HPDE6-E6E7 (cell line): ENCODE measurements around the gene NCK2.

ENCODE experiments used
- DNase-seq: peaks from one replicate; pipeline ENCODE4 v3.0.0; 2011; ENCODE audit warnings: missing footprints; ENCODE audit errors: extremely low spot score

The NCK2 gene

GRCh38 chr2:105812180-105813044 lies 67.7 kb downstream of the NCK2 start:
- no peak for DNase-seq

DNA sequence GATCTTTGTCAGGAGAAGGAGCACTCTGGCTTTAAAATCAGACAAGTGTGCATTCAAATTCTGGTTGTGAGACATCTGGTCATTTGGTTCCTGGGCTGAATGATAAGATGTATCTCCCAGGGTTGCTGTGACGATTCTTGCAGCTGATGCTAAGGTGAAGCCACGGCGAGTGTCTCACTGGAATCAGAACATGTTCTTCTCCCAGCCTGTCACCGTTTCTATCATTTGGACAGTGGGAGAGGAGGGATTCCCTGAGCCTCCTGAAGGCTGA lies 68.3 kb downstream of the NCK2 start:
- DNase-seq = no peak

GRCh38 chr2:105813405-105813804 lies 68.7 kb downstream of the NCK2 start:
- no peak for DNase-seq

DNA sequence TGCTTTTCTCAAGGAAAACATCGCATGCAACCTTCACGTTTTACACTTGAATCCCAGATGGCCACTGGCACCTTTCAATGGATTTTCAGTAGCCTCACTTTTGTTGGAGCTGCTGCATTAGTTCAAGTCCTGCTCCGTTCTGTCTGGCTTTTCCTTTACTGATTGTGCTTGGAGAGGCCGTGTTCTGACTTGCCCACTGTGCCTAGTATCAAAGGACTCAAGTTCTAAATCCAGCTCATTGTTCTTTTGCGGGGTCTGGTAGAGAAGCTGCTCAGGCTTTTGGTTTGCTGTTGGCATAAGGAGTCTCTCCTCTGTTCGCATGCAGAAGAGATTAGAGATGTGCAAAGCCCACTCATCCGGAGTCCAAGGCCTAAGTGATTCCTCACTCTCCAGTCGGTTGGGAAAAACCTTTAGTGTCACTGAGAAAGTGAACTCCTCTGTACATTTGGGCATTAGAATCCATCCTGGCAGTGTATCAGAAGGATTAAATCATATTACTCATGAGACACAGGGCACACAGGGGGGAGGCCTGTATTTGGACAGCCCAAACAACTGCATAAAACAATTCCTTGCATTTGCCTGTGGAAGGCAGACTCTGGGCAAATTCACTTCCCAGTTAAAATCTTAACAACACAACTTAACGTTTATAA lies 69.7 kb downstream of the NCK2 start:
- DNase-seq = no peak

GRCh38 chr2:105815401-105815800 lies 70.7 kb downstream of the NCK2 start:
- no peak for DNase-seq

DNA sequence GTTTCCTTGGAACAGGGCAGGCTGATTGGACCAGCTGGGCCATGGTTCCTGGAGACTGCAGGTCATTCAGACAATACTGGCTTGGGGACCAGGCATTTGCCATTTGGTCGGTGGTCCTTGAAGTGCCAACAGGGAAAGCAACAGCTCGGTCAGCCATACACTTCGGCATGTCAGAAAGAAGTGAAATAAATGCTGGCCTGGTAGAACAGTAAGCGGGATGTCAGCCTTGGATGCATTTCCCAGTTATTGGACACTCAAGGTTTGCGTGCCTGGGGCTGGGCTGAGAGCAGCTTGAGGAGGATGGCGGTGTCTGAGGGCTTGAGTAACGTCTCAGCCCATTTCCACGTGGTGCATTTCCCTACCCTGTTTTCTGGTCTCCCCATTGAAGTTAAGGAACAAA lies 75.4 kb downstream of the NCK2 start:
- DNase-seq = no peak

DNA sequence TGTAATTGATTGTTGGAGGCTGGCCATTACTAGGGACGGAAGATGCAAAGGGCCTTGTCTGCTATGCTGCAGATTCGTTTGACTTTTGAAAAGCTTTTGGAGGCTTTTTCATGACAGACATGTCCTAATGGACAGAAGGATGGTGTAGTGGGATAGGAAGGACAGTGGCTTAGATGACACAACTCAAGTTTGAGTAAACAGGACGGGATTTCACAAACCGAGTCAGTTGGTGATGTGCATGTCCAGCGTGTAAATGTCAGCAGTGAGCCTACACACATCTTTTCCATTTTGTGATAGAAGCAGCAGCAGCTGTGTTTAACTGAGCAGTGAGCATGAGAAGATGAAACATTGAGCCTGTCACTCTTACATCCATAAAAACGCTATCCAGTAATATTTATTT lies 76.0 kb downstream of the NCK2 start:
- DNase-seq = no peak

- DNase-seq = no peak
These were observed 76.9 kb downstream of the NCK2 start for GRCh38 chr2:105821428-105822125.

- no peak for DNase-seq
These were observed 77.5 kb downstream of the NCK2 start for GRCh38 chr2:105822186-105822585.

DNA sequence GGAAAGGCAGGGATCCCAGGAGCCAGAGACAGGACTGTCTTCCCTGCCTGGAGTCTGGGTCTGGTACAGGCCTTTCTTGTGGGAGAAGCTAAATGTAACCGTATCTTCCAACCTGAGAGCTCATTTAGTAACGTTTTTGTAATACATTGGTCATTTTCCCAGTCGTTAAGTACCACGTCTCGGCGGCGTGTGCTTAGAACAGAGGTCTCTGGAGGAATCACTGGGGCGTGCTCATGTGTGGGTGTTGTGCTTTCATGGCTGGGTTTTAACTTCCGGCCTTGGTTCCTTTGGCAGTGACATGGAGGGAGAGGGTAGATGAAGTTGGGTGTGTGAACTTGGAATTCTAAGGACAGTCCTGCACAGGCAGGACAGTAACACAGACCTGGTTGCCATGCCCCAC lies 79.7 kb downstream of the NCK2 start:
- no peak for DNase-seq

DNA sequence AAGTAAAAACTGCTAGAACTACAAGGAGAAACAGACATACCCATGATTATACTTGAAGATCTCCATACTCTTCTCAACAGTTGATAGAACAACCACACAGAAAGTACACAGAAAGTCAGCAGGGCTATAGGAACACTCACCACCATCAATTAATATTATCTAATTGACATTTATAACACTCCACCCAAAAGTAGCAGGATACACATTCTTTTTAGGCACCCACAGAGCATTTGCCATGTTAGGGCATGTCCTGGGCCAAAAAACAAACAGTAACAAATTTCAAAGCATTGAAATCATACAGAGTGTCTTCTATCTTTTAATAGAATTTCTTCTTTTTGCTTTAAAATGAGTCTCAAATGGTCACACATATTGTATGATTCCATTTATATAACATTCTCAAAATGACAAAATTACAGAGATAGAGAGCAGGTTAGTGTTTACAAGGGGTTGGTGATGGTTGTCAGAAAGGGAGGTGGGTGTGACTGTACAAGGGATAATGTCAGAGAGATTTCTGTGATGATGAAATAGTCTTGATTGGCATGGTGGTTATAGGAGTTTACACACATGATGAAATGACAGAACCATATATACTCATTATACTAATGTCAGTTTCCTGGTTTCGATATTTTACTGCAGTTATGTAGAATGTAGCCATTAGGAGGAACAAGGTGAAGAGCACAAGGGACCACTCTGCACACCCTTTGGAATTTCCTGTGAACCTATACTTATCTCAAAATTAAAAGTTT lies 82.8 kb downstream of the NCK2 start:
- DNase-seq = no peak

- DNase-seq = no peak
These were observed 83.8 kb downstream of the NCK2 start for GRCh38 chr2:105828558-105828957.

- DNase-seq = no peak
These were observed 90.2 kb downstream of the NCK2 start for GRCh38 chr2:105834931-105835330.

DNA sequence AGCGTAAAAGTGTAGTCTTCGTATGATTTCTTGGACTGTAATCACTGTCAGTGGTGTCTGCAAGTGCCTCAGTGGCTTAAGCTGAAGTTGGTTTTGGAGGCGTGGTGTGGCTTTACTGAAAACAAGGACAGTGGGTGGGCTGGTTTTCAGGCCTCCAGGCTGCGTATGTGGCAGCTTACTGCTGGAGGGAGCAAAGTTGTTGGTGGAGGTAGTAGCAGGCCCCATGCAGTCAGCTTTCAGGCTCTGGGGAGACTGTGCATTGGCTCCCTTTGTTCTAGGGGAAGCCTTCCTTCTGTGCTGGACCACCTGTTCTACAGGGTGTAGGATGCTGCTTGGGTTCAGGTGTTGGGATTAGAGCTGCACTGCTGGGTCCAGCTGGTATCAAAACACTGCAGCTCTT lies 91.6 kb downstream of the NCK2 start:
- no peak for DNase-seq

DNA sequence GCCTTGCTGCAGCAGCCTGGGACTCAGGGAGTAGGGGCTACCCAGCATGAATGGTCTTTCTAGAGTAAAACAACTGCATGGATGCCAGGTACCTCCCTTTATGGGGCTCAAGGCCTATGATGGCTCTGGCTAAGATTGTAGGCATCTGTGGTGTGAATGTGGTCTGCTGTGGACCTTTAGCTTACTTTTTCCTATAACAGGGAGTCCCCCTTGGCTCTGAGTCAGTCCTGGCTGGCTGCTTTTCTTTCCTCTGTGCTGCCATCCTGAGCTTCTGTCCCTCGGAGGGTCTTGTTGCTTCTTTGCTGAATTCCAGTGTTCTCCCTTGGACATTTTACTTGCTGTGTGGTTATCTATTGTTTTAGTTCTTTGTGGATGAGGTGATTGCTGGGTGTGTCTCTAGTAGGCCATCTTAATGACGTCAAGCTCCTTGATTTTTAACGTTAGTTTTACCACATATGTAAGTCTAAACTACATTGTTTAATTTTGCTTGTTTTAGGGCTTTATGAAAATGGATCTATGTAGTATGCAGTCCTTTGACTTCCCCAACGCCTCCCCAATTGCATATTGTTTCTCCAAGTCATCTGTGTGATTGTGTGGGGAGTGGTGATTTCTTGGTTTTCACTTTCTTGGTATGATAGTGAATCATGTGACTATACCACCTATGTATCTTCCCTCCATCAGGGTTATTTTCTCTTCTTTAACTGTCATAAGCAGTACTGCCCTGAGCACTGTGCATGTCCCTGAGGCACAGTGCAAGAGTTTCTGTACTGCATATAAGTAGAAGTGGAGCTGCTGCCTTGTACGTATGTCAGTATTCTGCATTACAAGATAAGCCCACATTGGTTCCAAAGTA lies 92.4 kb downstream of the NCK2 start:
- DNase-seq = no peak

- DNase-seq = no peak
These were observed 95.1 kb downstream of the NCK2 start for GRCh38 chr2:105839793-105840192.

DNA sequence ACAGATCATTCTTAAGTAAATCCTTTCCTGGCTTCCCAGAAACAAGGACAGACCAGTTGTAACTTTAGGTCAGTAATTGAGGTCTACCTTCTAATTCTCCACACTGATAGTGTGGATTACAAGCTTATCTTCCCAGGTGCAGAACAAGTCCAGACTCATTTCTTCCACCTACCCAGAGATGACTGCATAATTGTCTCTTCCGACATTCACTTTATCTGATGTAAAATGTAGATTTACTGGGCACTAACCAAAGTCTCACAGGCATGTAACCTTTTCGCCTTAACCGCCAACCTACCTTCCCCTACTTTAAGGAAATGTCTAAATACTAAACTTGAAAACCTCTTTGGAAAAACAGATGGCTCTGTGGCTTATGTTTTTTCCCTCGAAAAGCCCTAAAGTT lies 96.2 kb downstream of the NCK2 start:
- no peak for DNase-seq

- DNase-seq = no peak
These were observed 96.8 kb downstream of the NCK2 start for GRCh38 chr2:105841551-105841950.

- no peak for DNase-seq
These were observed 97.8 kb downstream of the NCK2 start for GRCh38 chr2:105842555-105842954.

DNA sequence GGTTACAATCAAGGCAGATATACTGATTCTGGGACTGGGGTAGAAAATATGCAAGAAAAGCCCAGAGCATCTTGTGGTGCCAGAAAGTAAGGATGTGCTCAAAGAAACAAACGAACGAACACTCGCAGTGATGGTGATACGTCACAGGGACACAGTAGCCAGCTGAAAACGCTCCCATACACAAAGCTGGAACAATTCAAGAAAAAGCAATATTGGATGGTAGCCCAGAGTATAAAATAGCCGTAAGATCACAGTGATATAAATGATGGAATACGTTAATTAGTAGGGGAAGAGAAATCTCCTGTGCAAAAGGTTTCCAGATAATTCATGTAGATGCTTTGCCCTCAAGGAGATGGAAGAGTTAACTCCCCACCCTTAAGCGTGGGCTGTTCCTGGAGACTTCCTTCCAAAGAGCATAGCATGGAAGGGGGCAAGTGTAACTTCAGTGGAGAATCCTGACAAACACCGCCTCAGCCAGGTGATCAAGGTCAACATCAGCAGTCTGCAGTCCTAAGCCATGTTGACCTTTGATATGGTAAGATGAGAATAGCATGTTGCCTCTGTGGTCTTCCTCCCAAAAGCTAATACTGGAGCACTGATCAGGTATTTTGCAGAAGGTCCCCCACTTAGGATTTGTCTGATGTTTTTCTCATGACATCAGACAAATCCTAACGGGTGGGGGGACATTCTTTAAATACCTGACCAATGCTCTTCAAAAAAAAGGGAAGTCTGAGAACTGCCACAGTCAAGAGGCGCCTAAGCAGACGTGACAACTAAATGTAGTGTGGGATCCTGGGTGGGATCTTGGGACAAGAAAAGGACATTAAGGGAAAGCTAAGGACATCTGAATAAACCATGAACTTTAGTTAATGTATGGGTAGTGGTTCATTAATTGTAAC lies 99.0 kb downstream of the NCK2 start:
- DNase-seq = no peak
